ENCODE data around the gene OR10V1. TPM values are rescaled to one million over a fixed set of nuclear protein-coding genes. Genes with fewer than 3 reads are reported as not detected.

OR10V1 gene
- total and polyA plus RNA-seq, 2 donors (not counting 1 experiment from before 2014, with no cell fraction given), result not detected

DNA sequence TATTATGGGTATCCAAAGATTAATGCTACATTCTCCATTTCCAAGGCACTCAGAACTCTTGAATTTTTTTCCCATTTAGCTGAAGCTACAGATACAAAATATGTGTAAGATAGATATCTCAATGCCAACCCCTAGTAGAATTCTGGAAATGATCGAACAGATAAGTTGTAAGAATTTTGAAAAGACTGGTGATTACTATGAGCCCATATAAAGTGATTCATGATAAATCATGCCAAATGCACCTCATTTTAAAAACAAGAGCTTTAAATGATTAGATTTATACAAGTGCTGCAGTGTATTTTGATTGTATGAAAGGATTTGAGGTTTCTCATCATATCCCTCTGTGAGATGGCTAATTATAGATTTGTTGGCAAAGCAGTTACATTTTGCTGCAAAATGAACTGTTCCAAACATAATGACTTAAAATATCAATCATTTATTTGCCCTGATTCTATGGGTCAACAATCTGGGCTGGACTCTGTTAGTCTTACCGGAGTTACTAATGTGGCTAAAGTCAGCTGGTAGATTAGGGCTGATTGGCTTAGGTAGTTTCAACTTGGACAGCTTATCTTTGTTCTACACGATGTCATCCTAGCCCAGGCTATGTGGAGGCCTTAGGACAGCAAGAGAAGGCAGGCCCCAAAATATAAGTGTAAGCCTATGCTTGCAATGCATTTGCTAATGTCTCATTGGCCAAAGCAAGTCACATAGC lies 3.4 kb downstream of the OR10V1 start:
- Histone ChIP-seq H3K27me3 (ENCODE audit: control insufficient read depth, insufficient read depth, low read length) (no peaks in the 10 kb centered on the region), H3K36me3 (ENCODE audit: control insufficient read depth, insufficient read depth, low read length) (no peaks in the 10 kb centered on the region), H3K9ac (ENCODE audit: insufficient read depth, low read length) (no peak overlapping the region), H3K4me2 (ENCODE audit: extremely low read depth, insufficient read depth, low read length) (no peak overlapping the region), H3K79me2 (ENCODE audit: control insufficient read depth, insufficient read depth, low read length) (no peaks in the 10 kb centered on the region), H4K20me1 (ENCODE audit: control insufficient read depth, extremely low read depth, insufficient read depth, low read length) (no peaks in the 10 kb centered on the region), H3K9me3 (ENCODE audit: control insufficient read depth, insufficient read depth, low read depth, low read length) (no peaks in the 10 kb centered on the region), H3K27ac (ENCODE audit: insufficient read depth, low read length) (no peak overlapping the region), H2AFZ (ENCODE audit: low read length) (no peak overlapping the region), H3K4me1 (ENCODE audit: control insufficient read depth, extremely low read depth, insufficient read depth, low read length) (no peaks in the 10 kb centered on the region), H3K4me3 (replicated peaks in 1 of 4; ENCODE audit: control extremely low read depth in 1 of 4, insufficient read depth in 1 of 4, low read depth in 3 of 4, low read length in 4 of 4) (no peak overlapping the region)
- peak in 1 of 2 donors; percentile 32 for DNase-seq (ENCODE audit: low read depth in 2 of 2)
- TF ChIP-seq CTCF (conservative IDR thresholded peaks at IDR 0.05 in 1 of 2, IDR thresholded peaks at IDR 0.05 in 1 of 2; ENCODE audit: low read depth in 1 of 2, low read length in 2 of 2), result no peak
- no peak for TF ChIP-seq EZH2 (IDR thresholded peaks at IDR 0.05; ENCODE audit: low read length, missing control alignments)

DNA sequence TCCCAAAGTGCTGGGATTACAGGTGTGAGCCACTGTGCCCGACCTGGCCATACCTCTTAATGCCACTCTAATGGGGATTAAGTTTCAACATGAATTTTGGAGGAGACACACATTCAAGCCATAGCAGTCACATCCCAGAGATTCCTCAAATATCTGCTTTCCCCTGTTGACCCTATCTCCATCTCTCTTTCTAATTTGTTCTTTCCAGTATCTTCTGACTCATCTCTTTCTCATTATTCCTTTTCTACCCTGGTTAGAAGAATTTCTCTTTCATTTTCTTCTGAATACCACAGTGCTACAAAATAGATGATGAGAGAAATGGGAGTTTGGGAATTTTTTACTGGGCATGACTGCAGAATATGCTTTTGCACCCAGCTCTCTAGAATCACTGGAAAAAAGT lies 5.1 kb downstream of the OR10V1 start:
- Histone ChIP-seq H3K36me3 (ENCODE audit: control insufficient read depth, insufficient read depth, low read length) (no peaks in the 10 kb centered on the region), H3K4me1 (ENCODE audit: control insufficient read depth, extremely low read depth, insufficient read depth, low read length) (no peaks in the 10 kb centered on the region), H2AFZ (ENCODE audit: low read length) (no peak overlapping the region), H3K27ac (ENCODE audit: insufficient read depth, low read length) (no peak overlapping the region), H3K4me2 (ENCODE audit: extremely low read depth, insufficient read depth, low read length) (no peak overlapping the region), H3K79me2 (ENCODE audit: control insufficient read depth, insufficient read depth, low read length) (no peaks in the 10 kb centered on the region), H3K9me3 (ENCODE audit: control insufficient read depth, insufficient read depth, low read depth, low read length) (no peaks in the 10 kb centered on the region), H3K4me3 (replicated peaks in 1 of 4; ENCODE audit: control extremely low read depth in 1 of 4, insufficient read depth in 1 of 4, low read depth in 3 of 4, low read length in 4 of 4) (no peak overlapping the region), H4K20me1 (ENCODE audit: control insufficient read depth, extremely low read depth, insufficient read depth, low read length) (no peaks in the 10 kb centered on the region), H3K9ac (ENCODE audit: insufficient read depth, low read length) (no peak overlapping the region), H3K27me3 (ENCODE audit: control insufficient read depth, insufficient read depth, low read length) (no peaks in the 10 kb centered on the region)
- no peak for TF ChIP-seq EZH2 (IDR thresholded peaks at IDR 0.05; ENCODE audit: low read length, missing control alignments)
- TF ChIP-seq CTCF (conservative IDR thresholded peaks at IDR 0.05 in 1 of 2, IDR thresholded peaks at IDR 0.05 in 1 of 2; ENCODE audit: low read depth in 1 of 2, low read length in 2 of 2), result no peak
- peak in 1 of 2 donors; percentile 59 for DNase-seq (ENCODE audit: low read depth in 2 of 2)

- DNase-seq (ENCODE audit: low read depth in 2 of 2), result no peak
- Histone ChIP-seq H3K36me3 (ENCODE audit: control insufficient read depth, insufficient read depth, low read length) (no peaks in the 10 kb centered on the region), H4K20me1 (ENCODE audit: control insufficient read depth, extremely low read depth, insufficient read depth, low read length) (no peaks in the 10 kb centered on the region), H2AFZ (ENCODE audit: low read length) (no peak overlapping the region), H3K4me2 (ENCODE audit: extremely low read depth, insufficient read depth, low read length) (no peak overlapping the region), H3K4me3 (replicated peaks in 1 of 4; ENCODE audit: control extremely low read depth in 1 of 4, insufficient read depth in 1 of 4, low read depth in 3 of 4, low read length in 4 of 4) (no peak overlapping the region), H3K4me1 (ENCODE audit: control insufficient read depth, extremely low read depth, insufficient read depth, low read length) (no peaks in the 10 kb centered on the region), H3K27ac (ENCODE audit: insufficient read depth, low read length) (no peak overlapping the region), H3K9ac (ENCODE audit: insufficient read depth, low read length) (no peak overlapping the region), H3K79me2 (ENCODE audit: control insufficient read depth, insufficient read depth, low read length) (no peaks in the 10 kb centered on the region), H3K27me3 (ENCODE audit: control insufficient read depth, insufficient read depth, low read length) (no peaks in the 10 kb centered on the region), H3K9me3 (ENCODE audit: control insufficient read depth, insufficient read depth, low read depth, low read length) (no peaks in the 10 kb centered on the region)
- no peak for TF ChIP-seq CTCF (conservative IDR thresholded peaks at IDR 0.05 in 1 of 2, IDR thresholded peaks at IDR 0.05 in 1 of 2; ENCODE audit: low read depth in 1 of 2, low read length in 2 of 2)
- no peak for TF ChIP-seq EZH2 (IDR thresholded peaks at IDR 0.05; ENCODE audit: low read length, missing control alignments)
These were observed 6.3 kb downstream of the OR10V1 start for GRCh38 chr11:59707371-59707770.
